Measurements from ENCODE around the gene RNF212.

GRCh38 chr4:1096841-1097240 is 16.5 kb downstream of the RNF212 start:
- no peak for TF ChIP-seq POLR2AphosphoS5 (IDR thresholded peaks at IDR 0.05; ENCODE audit: low read depth)
- no peak for TF ChIP-seq CTCF (IDR thresholded peaks at IDR 0.05; ENCODE audit: insufficient read depth, low read length)
- TF ChIP-seq SPI1 (IDR thresholded peaks at IDR 0.05; ENCODE audit: borderline replicate concordance, low read depth) = no peak
- TF ChIP-seq, protein P1, sequence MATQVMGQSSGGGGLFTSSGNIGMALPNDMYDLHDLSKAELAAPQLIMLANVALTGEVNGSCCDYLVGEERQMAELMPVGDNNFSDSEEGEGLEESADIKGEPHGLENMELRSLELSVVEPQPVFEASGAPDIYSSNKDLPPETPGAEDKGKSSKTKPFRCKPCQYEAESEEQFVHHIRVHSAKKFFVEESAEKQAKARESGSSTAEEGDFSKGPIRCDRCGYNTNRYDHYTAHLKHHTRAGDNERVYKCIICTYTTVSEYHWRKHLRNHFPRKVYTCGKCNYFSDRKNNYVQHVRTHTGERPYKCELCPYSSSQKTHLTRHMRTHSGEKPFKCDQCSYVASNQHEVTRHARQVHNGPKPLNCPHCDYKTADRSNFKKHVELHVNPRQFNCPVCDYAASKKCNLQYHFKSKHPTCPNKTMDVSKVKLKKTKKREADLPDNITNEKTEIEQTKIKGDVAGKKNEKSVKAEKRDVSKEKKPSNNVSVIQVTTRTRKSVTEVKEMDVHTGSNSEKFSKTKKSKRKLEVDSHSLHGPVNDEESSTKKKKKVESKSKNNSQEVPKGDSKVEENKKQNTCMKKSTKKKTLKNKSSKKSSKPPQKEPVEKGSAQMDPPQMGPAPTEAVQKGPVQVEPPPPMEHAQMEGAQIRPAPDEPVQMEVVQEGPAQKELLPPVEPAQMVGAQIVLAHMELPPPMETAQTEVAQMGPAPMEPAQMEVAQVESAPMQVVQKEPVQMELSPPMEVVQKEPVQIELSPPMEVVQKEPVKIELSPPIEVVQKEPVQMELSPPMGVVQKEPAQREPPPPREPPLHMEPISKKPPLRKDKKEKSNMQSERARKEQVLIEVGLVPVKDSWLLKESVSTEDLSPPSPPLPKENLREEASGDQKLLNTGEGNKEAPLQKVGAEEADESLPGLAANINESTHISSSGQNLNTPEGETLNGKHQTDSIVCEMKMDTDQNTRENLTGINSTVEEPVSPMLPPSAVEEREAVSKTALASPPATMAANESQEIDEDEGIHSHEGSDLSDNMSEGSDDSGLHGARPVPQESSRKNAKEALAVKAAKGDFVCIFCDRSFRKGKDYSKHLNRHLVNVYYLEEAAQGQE (IDR thresholded peaks at IDR 0.05; ENCODE audit: insufficient replicate concordance, low read depth) = no peak

Data from HL-60 (cell line).